Mucosa of gallbladder (tissue), 1 donor: ENCODE results near the gene ELOVL2. TPM values are rescaled to one million over a fixed set of nuclear protein-coding genes. Genes with fewer than 3 reads are reported as not detected.

Experiments used
- total RNA-seq: library from RNA; stranded (reverse); gene quantifications from one replicate; pipeline ENCODE4 v1.2.1, GENCODE V29; 2021
- donor health status: DM: no; HTN: no; CAD: no.

ELOVL2 gene
- total RNA-seq, 1 donor from 2014 or later: 0.81 TPM

Other genes starting within 250 kb of the ELOVL2 start
- 0.09 TPM for gene MAK, start 205.8 kb downstream of the ELOVL2 start, total RNA-seq
- not detected for gene GCM2, start 162.3 kb downstream of the ELOVL2 start, total RNA-seq
- 0.37 TPM for gene SYCP2L, start 157.3 kb downstream of the ELOVL2 start, total RNA-seq
- gene SMIM13, start 49.5 kb upstream of the ELOVL2 start, total RNA-seq: 9.2 TPM
- 0.40 TPM for gene ERVFRD-1, start 67.4 kb upstream of the ELOVL2 start, total RNA-seq
- 18.1 TPM for gene NEDD9, start 188.4 kb upstream of the ELOVL2 start, total RNA-seq